C4-2B (cell line): ENCODE measurements around the gene FUT2.

Experiments
- CTCF ChIP-seq: fragments of 450-650 bp; conservative IDR thresholded peaks from 2 replicates; pipeline ENCODE4 v1.5.1; 2017; ENCODE audit warnings: mild to moderate bottlenecking
- ZFX ChIP-seq: fragments of 450-650 bp; IDR thresholded peaks from 2 replicates; pipeline ENCODE4 v1.6.1; 2017

- peak; percentile 83 for TF ChIP-seq CTCF
- TF ChIP-seq ZFX, result no peak
Observed at GRCh38 chr19:48674921-48675824, 20.6 kb upstream of the FUT2 start.
